HG02884 (cell line): ENCODE measurements around the gene DDX39B.
"Not testable (repeated sequence)": the region's sequence is repeated elsewhere in the genome, so short reads cannot be mapped to it uniquely, and the experiment has no call there.

Experiments
- ATAC-seq: cut with Tn5 transposase; IDR thresholded peaks from one replicate; pipeline ENCODE4 v1.9.1; 2021; ENCODE audit warnings: mild to moderate bottlenecking, moderate library complexity; ENCODE audit not compliant: unreplicated experiment

The DDX39B gene

GRCh38 chr6:31529329-31530150 is 12.3 kb downstream of the DDX39B start:
- ATAC-seq, result no peak

GRCh38 chr6:31528821-31529328 is 12.9 kb downstream of the DDX39B start, which contains the start of gene MCCD1:
Gene MCCD1, plus strand, starts transcription at chr6:31528962. Its CDS starts 53 bp downstream, at chr6:31529015.
- ATAC-seq, result no peak

- no peak for ATAC-seq
Observed at GRCh38 chr6:31528307-31528777, 13.5 kb downstream of the DDX39B start.

- ATAC-seq, result no peak
Observed at GRCh38 chr6:31525932-31526591, 15.7 kb downstream of the DDX39B start.

GRCh38 chr6:31525553-31525931 is 16.3 kb downstream of the DDX39B start:
- no peak for ATAC-seq

- no peak for ATAC-seq
Observed at GRCh38 chr6:31521835-31522234, 20.0 kb downstream of the DDX39B start.

GRCh38 chr6:31513456-31514165 is 28.2 kb downstream of the DDX39B start:
- ATAC-seq, result no peak

GRCh38 chr6:31510007-31510406 is 31.8 kb downstream of the DDX39B start:
- ATAC-seq, result no peak

- not testable (repeated sequence) for ATAC-seq
Observed at GRCh38 chr6:31509036-31509435, 32.8 kb downstream of the DDX39B start.

- ATAC-seq, result no peak
Observed at GRCh38 chr6:31502586-31502985, 39.2 kb downstream of the DDX39B start.

GRCh38 chr6:31499648-31500047 is 42.2 kb downstream of the DDX39B start:
- not testable (repeated sequence) for ATAC-seq

GRCh38 chr6:31498748-31499147 is 43.1 kb downstream of the DDX39B start:
- no peak for ATAC-seq

- ATAC-seq, result no peak
Observed at GRCh38 chr6:31497531-31498476, 44.0 kb downstream of the DDX39B start, which contains the start of gene MICB. Gene MICB, plus strand, starts transcription at chr6:31498145. Its CDS starts 49 bp downstream, at chr6:31498194.

GRCh38 chr6:31496826-31497225 is 45.0 kb downstream of the DDX39B start:
- not testable (repeated sequence) for ATAC-seq

GRCh38 chr6:31495580-31495979 is 46.2 kb downstream of the DDX39B start:
- no peak for ATAC-seq

- no peak for ATAC-seq
Observed at GRCh38 chr6:31493875-31494694, 47.7 kb downstream of the DDX39B start.

- ATAC-seq, result not testable (repeated sequence)
Observed at GRCh38 chr6:31493550-31493874, 48.3 kb downstream of the DDX39B start.

GRCh38 chr6:31490115-31490873 is 51.5 kb downstream of the DDX39B start:
- ATAC-seq, result no peak

GRCh38 chr6:31489086-31489485 is 52.7 kb downstream of the DDX39B start:
- ATAC-seq, result no peak
